Measurements from ENCODE around the gene TUBB2B. TPM values are rescaled to one million over a fixed set of nuclear protein-coding genes. Genes with fewer than 3 reads are reported as not detected.

TUBB2B gene
- total and polyA plus RNA-seq, 9 of the 15 experiments (the other 6 are each of a cell fraction or from before 2014, with no cell fraction given): 0.11 to 9.7 (median 4.6) TPM

- 41% methylated on average over 4 of the region's 4 CpGs for WGBS (ENCODE audit: insufficient coverage, low coverage, missing lambda C conversion rate)
- Histone ChIP-seq H3K4me2 (ENCODE audit: insufficient read depth, low read length) (no peak overlapping the region), H3K79me2 (ENCODE audit: control insufficient read depth, insufficient read depth, low read length) (no peaks in the 10 kb centered on the region), H3K9me1 (ENCODE audit: control insufficient read depth, insufficient read depth, low read length) (no peaks in the 10 kb centered on the region), H3K36me3 (ENCODE audit: control insufficient read depth, insufficient read depth, low read length) (no peaks in the 10 kb centered on the region), H3K9me3 (replicated peaks; ENCODE audit: control insufficient read depth, insufficient read depth, low read depth, low read length) (no peaks in the 10 kb centered on the region), H2AFZ (ENCODE audit: low read depth, low read length) (no peak overlapping the region), H3K4me1 (replicated peaks in 1 of 2; ENCODE audit: control insufficient read depth in 2 of 2, insufficient read depth in 2 of 2, low read length in 2 of 2) (peaks cover 0 to 4% of the 10 kb centered on the region in 2 experiments; a peak in 1 of 5 replicates), H3K4me3 (no peak overlapping the region), H3K27ac (ENCODE audit: extremely low read depth, low read depth, low read length) (no peak overlapping the region), H3K9ac (ENCODE audit: insufficient read depth in 1 of 2, low read depth in 2 of 2, low read length in 2 of 2) (no peak overlapping the region), H4K20me1 (replicated peaks; ENCODE audit: control insufficient read depth, insufficient read depth, low read length) (no peaks in the 10 kb centered on the region), H3K27me3 (ENCODE audit: control insufficient read depth in 2 of 2, insufficient read depth in 2 of 2, low read length in 2 of 2) (peaks cover 0 to 4% of the 10 kb centered on the region in 2 experiments; a peak in 1 of 5 replicates)
- TF ChIP-seq RBM14 (IDR thresholded peaks at IDR 0.05; ENCODE audit: borderline replicate concordance, insufficient read depth, low read depth, low read length) (no peak), ZNF12 (CRISPR knock-in tag; IDR thresholded peaks at IDR 0.05) (no peak), EZH2 (IDR thresholded peaks at IDR 0.05; ENCODE audit: borderline replicate concordance, low read depth, low read length) (no peak), MAZ (CRISPR knock-in tag; conservative IDR thresholded peaks at IDR 0.05 in 1 of 2, IDR thresholded peaks at IDR 0.05 in 1 of 2) (no peak), DPF2 (IDR thresholded peaks at IDR 0.05) (no peak), LARP7 (IDR thresholded peaks at IDR 0.05) (no peak), SRF (CRISPR knock-in tag; IDR thresholded peaks at IDR 0.05) (no peak), SREBF2 (CRISPR knock-in tag; IDR thresholded peaks at IDR 0.05) (no peak), RNF2 (IDR thresholded peaks at IDR 0.05) (no peak), ZNF316 (IDR thresholded peaks at IDR 0.05) (no peak), SMARCE1 (IDR thresholded peaks at IDR 0.05) (no peak), ZBTB5 (IDR thresholded peaks at IDR 0.05) (no peak), TAF15 (IDR thresholded peaks at IDR 0.05; ENCODE audit: low read depth, low read length) (no peak), ARID3A (IDR thresholded peaks at IDR 0.05; ENCODE audit: borderline replicate concordance, low read depth, low read length) (no peak)
- TF ChIP-seq, protein P1, sequence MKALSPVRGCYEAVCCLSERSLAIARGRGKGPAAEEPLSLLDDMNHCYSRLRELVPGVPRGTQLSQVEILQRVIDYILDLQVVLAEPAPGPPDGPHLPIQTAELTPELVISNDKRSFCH (CRISPR knock-in tag; IDR thresholded peaks at IDR 0.05): no peak
- TF ChIP-seq, protein P1 (tag; IDR thresholded peaks at IDR 0.05): no peak
- ChIA-PET POLR2A (interaction anchor here (0.9 to 1.6 kb wide), 4 partner anchors 11 to 26 kb away, joined by 3 to 7 read pairs (median 6); partner anchors contain the start of gene TUBB2A), CTCF (ENCODE audit: low intra/inter-chr PET ratio) (no interaction called here)
- no TSS peak for BruUV-seq (replicated peaks)
- intact Hi-C loops (cut with micrococcal nuclease): no loop called here
- no peak for FAIRE-seq
- ATAC-seq: no peak
- in situ Hi-C loops (cut with MboI): no loop called here
- no peak for DNase-seq (ENCODE audit: extremely low read depth in 1 of 4, low spot score in 3 of 4)
Measured at GRCh38 chr6:3183066-3183465, 44.4 kb downstream of the TUBB2B start.
